Posterior cingulate gyrus (tissue), 11 donors: ENCODE data around the gene ST3GAL3.

Experiments
- DNase-seq, 10 donors: peaks; one replicate each; pipeline versions ENCODE4 v3.0.0 to v3.0.0-alpha.2; 2020 to 2021; ENCODE audit warnings: mixed read lengths in 3 of 10
- intact Hi-C: fragments of 100-400 bp; cut with DNase I; formaldehyde crosslinking; loops from one replicate; pipeline ENCODE4 v1.15.1; 2023

Gene ST3GAL3

GRCh38 chr1:43841321-43842174 lies 134.2 kb downstream of the ST3GAL3 start:
- DNase-seq = no peak
- intact Hi-C loops = no loop called here

- DNase-seq = no peak
- intact Hi-C loops = no loop called here
These were observed 134.8 kb downstream of the ST3GAL3 start for GRCh38 chr1:43842175-43842498.

GRCh38 chr1:43843684-43844083 lies 136.3 kb downstream of the ST3GAL3 start:
- intact Hi-C loops = no loop called here
- DNase-seq = no peak

- DNase-seq = no peak
- intact Hi-C loops = no loop called here
These were observed 136.8 kb downstream of the ST3GAL3 start for GRCh38 chr1:43844114-43844513.

GRCh38 chr1:43847290-43847689 lies 140.0 kb downstream of the ST3GAL3 start:
- intact Hi-C loops = no loop called here
- no peak for DNase-seq

GRCh38 chr1:43847882-43848281 lies 140.5 kb downstream of the ST3GAL3 start:
- intact Hi-C loops = no loop called here
- DNase-seq = no peak

- DNase-seq = no peak
These were observed 142.3 kb downstream of the ST3GAL3 start for GRCh38 chr1:43849670-43850069.

GRCh38 chr1:43850591-43851233 lies 143.4 kb downstream of the ST3GAL3 start:
- no peak for DNase-seq
- intact Hi-C loops = no loop called here

More at GRCh38 chr1:43849670-43850069, 142.3 kb downstream of the ST3GAL3 start:
- intact Hi-C loops = no loop called here

- intact Hi-C loops = no loop called here
- peak in 1 of 10 donors; percentile 80 for DNase-seq
These were observed 144.4 kb downstream of the ST3GAL3 start for GRCh38 chr1:43851561-43852338.

- intact Hi-C loops = no loop called here
- peak in 6 of 10 donors; percentile 32 to 85 (median 46) for DNase-seq
These were observed 146.0 kb downstream of the ST3GAL3 start for GRCh38 chr1:43853161-43853921.

GRCh38 chr1:43854473-43854872 lies 147.1 kb downstream of the ST3GAL3 start:
- intact Hi-C loops = no loop called here
- DNase-seq = no peak

GRCh38 chr1:43856188-43856587 lies 148.9 kb downstream of the ST3GAL3 start:
- no peak for DNase-seq
- intact Hi-C loops = no loop called here

GRCh38 chr1:43857163-43857562 lies 149.8 kb downstream of the ST3GAL3 start:
- no peak for DNase-seq
- intact Hi-C loops = no loop called here

GRCh38 chr1:43858324-43858723 lies 151.0 kb downstream of the ST3GAL3 start:
- intact Hi-C loops = no loop called here
- DNase-seq = peak in 9 of 10 donors; percentile 30 to 96 (median 73)

GRCh38 chr1:43861337-43861736 lies 154.0 kb downstream of the ST3GAL3 start:
- DNase-seq = no peak
- intact Hi-C loops = no loop called here

GRCh38 chr1:43861988-43862735 lies 154.8 kb downstream of the ST3GAL3 start:
- intact Hi-C loops = no loop called here
- no peak for DNase-seq

GRCh38 chr1:43864111-43865045 lies 157.0 kb downstream of the ST3GAL3 start:
- no peak for DNase-seq
- intact Hi-C loops = no loop called here

GRCh38 chr1:43866201-43866600 lies 158.9 kb downstream of the ST3GAL3 start:
- intact Hi-C loops = no loop called here

More at GRCh38 chr1:43866201-43866600, 158.9 kb downstream of the ST3GAL3 start:
- DNase-seq = no peak
